CD4-positive, alpha-beta T cell treated with Interleukin-21 for 1 hour (primary cell): ENCODE measurements around the gene KLK3.
"Not testable (repeated sequence)": the region's sequence is repeated elsewhere in the genome, so short reads cannot be mapped to it uniquely, and the experiment has no call there.

ENCODE experiments used
- DNase-seq: peaks from one replicate; pipeline ENCODE4 v3.0.0-alpha.2; 2020

The KLK3 gene

GRCh38 chr19:50854636-50855410, at the start of gene KLK3:
KLK3 (plus strand) TSS chr19:50854915; CDS start chr19:50854956, 41 bp downstream.
- no peak for DNase-seq

DNA sequence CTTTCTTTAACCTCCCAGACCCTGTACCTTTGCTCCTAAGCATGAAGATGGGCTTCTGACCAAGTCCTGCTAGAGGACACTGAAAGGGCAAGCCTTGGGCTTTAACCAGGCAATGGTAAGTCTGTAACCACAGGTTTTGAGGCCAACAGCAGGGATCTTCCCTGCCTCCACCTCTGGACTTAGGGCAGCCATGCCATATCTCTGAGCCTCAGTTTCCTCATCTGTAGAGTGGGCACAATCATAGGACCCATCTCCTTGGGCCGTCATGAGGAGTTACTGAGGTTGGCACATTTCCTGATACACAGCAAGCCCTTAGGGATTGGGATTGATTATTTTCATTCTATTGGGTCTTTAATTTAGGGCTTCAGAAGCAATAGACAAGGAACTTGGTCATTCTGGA, 45.9 kb upstream of the KLK3 start:
- DNase-seq: no peak

DNA sequence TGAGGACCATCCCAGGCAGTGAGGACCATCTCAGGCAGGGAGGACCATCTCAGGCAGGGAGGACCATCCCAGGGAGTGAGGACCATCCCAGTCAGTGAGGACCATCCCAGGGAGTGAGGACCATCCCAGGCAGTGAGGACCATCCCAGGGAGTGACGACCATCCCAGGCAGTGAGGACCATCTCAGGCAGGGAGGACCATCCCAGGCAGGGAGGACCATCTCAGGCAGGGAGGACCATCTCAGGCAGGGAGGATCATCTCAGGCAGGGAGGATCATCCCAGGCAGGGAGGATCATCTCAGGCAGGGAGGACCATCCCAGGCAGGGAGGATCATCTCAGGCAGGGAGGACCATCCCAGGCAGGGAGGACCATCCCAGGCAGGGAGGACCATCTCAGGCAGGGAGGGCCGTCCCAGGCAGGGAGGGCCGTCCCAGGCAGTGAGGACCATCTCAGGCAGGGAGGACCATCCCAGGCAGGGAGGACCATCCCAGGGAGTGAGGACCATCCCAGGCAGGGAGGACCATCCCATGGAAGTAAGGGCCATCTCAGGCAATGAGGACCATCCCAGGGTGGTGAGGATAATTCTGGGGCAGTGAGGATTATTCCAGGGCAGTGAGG, 43.0 kb upstream of the KLK3 start:
- not testable (repeated sequence) for DNase-seq

DNA sequence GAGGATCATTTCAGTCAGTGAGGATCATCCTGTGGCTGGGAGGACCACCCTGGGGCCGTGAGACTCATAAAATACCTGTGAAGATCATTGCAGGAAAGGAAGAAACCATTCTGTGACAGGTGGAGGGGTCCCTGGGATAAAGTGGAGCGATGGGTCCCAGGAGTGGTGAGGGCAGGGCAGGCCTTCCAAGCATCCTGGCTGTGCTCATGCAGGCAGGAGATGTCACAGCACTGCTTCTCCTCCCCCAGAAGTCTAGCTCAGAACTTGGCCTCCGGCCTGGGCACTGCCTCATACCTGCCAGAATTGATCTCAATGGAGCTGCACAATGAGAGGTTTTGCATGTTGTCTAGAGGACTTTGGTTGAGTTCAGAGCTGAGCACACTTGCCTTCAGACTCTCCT, 42.2 kb upstream of the KLK3 start:
- DNase-seq: no peak

GRCh38 chr19:50814883-50815282, 39.8 kb upstream of the KLK3 start:
- no peak for DNase-seq

- no peak for DNase-seq
These were observed 39.3 kb upstream of the KLK3 start for GRCh38 chr19:50815439-50815838.

DNA sequence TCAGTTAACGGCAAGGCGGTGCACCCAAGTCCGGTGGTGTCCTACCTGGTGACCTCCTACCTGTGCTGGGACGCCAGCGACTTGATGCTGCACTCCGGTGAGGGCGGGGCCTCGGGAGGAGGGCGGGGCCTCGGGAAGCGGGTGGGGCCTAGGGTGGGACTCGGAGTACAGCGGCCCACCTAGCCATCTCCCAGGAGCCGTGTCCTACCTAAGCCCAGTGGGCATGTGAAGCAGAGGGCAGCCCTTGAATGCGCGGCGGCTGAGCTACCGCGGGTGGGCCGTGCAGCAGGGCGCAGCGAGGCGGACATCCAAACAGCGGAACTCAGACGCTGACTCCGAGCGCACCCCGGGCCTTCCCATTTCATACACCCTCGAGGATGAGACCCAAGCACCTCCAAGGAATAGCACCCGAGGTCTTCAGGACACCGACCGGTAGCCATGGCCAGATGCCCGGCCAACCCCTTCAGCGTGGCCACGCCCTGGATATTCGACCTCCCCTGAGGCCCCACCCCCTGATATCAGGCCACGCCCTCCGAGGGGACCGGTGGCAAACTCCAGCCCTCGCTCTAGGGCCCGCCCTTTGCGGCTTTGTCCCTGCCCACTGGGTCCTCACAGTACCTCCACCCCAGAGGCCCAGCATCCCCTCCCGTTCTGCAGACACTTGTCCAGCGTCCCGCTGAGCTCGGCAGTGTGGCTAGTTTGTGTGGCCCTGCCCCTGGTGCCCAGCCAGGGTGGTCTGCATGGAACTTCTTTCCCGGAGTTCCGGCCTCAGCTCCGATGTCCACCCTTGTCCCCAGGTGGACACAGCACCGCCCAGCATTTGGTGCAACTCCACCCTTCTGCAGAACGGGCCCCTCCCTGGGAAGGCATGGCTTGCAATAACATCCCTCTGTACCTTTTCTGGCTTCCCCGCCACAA, 36.5 kb upstream of the KLK3 start:
- DNase-seq: peak; percentile 39

DNA sequence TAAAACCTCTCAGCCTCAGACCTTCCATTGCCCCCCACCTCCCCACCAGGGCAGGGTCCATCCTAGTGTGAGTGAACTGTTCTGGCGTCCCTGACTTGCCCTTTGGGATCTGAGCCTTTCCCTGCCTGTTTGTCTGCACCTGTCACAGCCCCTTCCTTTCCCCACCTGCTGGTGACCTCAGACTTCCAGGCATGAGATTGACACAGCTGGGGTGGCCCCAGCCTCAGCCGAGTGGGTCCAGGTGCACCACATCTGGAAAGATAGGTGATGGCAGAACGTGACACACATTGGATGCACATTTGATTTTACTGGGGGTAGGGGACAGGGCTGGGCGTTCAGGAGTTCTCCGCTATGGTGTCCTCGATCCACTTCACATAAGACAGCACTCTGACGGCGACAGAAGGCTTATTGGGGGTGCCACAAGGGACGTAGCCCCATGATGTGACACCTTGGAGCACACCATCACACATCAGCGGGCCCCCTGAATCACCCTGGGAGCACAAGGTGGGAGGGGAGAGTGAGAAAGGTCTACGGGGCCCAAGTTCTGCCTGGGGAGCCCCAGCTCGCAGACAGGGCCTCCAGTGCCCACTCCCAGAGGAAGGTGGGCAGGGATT, 35.7 kb upstream of the KLK3 start:
- DNase-seq: no peak

DNA sequence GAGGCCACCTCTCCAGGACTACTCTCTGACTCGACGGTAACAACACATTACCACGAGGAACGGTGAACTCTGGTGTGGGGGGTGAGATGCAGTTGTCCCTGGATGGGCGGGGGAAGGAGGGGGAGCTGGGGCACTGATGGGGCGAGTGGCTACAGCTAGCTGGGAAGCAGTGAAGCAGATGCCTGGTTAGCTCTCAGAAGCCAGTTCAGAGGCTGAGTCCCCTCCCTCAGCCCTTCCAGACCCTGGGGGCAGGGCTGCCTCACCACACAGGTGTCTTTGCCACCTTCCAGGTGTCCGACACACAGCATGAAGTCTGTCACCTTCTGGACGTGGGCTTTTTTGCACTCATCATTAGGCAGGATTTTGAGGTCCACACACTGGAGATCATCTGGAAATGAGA, 35.1 kb upstream of the KLK3 start:
- no peak for DNase-seq

GRCh38 chr19:50820086-50820485, 34.6 kb upstream of the KLK3 start:
- DNase-seq: no peak

DNA sequence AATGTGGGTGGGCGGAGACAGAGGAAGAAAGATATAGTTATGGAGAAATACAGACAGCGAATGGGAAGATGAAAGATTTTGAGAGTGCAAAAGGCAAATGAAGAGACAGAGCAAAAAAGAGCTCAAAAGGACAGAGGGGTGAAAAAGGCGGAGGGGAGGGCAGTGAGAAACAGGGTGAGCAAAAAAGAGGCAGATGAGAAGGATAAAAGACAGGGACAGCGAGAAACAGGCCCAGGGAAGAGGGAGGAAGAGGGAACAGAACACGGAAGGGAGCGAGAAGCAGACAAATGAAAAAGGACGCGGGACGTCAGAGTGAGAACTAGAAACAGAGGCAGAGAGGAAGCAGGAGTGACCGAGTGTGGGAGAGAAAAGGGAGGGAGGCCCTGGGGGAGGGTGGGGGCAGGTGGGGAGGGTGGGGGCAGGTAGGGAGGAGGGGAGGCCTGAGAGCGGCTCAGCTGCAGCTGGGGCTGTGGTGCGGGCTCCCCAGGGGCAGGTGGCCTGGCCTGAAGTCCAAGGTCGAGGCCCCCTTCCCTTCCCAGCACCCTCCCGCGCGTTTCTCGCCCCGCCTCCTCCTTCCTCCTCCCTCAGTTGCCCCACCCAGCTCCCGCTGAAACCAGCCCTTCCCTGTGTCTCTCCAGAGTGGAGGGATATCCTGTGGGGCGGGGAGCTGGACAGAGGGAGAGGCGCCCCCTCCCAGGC, 34.0 kb upstream of the KLK3 start:
- no peak for DNase-seq

- no peak for DNase-seq
These were observed 33.5 kb upstream of the KLK3 start for GRCh38 chr19:50821248-50821612.

GRCh38 chr19:50821622-50822021, 33.1 kb upstream of the KLK3 start:
- no peak for DNase-seq

DNA sequence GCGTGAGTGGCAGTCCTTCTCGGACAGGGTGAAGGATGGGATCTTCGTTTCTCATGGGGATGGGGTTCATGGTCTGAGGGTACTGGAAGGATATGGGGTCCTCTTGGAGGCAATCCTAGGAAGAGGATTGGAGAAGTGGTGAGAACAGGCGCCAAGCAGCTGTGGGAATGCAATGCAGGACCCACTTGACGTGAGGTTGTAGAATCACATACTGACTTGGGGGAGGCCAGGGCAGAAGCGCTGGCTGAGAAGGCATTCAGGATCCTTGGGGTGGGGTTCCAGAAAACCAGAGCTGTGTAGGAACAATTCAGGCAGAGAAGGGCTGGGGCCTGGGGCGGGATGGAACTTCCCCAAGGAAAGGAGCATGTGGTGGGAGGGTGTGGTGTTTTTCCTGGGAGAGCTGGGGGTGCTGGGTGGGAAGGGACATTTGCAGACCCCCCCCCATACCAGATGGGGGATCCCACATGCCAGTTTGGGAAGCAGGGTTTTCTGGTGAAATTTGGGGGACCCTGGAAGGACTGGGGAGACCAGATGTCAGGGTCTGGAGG, 32.0 kb upstream of the KLK3 start:
- DNase-seq: no peak

- DNase-seq: no peak
These were observed 31.2 kb upstream of the KLK3 start, which contains the start of gene KLK1 for GRCh38 chr19:50823389-50824042. KLK1 (minus strand) TSS chr19:50823787; CDS start chr19:50823748, 39 bp downstream.

DNA sequence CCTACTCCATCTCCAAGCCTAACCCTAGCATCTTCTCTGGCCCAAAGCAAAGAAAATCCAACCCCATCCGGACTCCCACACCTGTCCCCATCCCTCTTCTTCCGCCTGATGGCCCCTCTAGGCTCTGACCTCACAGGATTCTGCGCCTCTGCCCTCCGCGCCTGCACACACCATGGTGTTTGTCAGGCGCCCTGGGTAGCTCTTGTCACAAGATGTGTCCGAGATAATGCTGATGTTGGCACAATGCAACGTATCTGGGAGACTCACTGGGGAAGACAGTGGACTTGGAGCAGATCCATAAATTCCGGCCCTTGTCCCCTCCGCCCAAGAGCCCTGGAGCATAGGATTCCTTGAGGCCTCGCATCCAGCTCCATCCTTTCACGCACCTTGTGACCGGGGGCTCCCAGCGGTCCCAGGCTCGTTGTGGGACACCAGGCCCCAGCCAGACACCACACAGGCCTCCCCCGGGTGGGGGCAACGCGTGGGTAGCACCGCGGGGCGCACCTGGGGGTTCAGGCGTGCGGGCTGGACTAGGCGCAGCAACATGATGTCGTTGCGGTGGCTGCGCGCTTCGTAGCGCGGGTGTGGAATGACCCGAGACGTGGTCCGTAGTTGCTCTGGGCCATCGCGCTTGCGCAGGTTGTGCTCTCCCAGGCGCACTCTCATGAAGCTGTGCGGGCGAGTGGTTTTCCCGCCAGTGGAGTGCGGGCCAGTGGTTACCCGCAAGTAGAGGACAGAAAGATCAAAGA, 28.0 kb upstream of the KLK3 start:
- no peak for DNase-seq

- DNase-seq: no peak
These were observed 27.2 kb upstream of the KLK3 start for GRCh38 chr19:50827476-50827875.

GRCh38 chr19:50829801-50830200, 24.9 kb upstream of the KLK3 start:
- DNase-seq: no peak

GRCh38 chr19:50830266-50831025, 24.3 kb upstream of the KLK3 start:
- DNase-seq: no peak

- DNase-seq: no peak
These were observed 23.7 kb upstream of the KLK3 start for GRCh38 chr19:50831026-50831396.
